H1 (cell line): ENCODE data around the gene ZNF385B. TPM values are rescaled to one million over a fixed set of nuclear protein-coding genes. Genes with fewer than 3 reads are reported as not detected.

Experiments
- CHD7 ChIP-seq: fragments of 300-600 bp; sonication (generic); IDR thresholded peaks from 2 replicates; pipeline ENCODE4 v1.7.1; 2012; ENCODE audit warnings: low read length, moderate library complexity, mild to moderate bottlenecking, inconsistent platforms; ENCODE audit not compliant: insufficient replicate concordance
- SAP30 ChIP-seq: fragments of 300-600 bp; sonication (generic); IDR thresholded peaks from 2 replicates; pipeline ENCODE4 v1.7.1; 2012; ENCODE audit warnings: low read length, moderate library complexity, mild to moderate bottlenecking, inconsistent platforms; ENCODE audit not compliant: insufficient read depth, insufficient replicate concordance
- polyA plus RNA-seq, 7 experiments: library from polyadenylated mRNA; depleted of rRNA in 3 of 7; stranded (reverse) in 5 of 7; unstranded in 2 of 7; fragments of >200 nt in 5 of 7; fragments of 200-250 nt in 2 of 7; gene quantifications; 1 replicate in 5 of 7; 2 replicates in 1 of 7; 4 replicates in 1 of 7; pipeline versions ENCODE4 v1.2.1 to v1.2.3, GENCODE V29; 2011 to 2013; ENCODE audit warnings: missing spikeins in 2 of 7, mixed read lengths in 2 of 7
- total RNA-seq: library from RNA; stranded (reverse); fragmentation: NEBNext Ultra II Directional; extraction: Animal tissue kit (Norgen Biotek cat#: 25700); gene quantifications from 2 replicates; pipeline ENCODE4 v1.2.1, GENCODE V29; 2021

Gene ZNF385B
- total and polyA plus RNA-seq, 2 of the 8 experiments (the other 6 are each of a cell fraction or from before 2014, with no cell fraction given): 1.1 to 3.7 TPM

GRCh38 chr2:179512281-179513035 lies 349.0 kb downstream of the ZNF385B start (continued):
- no peak for TF ChIP-seq CHD7
- TF ChIP-seq SAP30: no peak
